ENCODE data around the gene DPP9. TPM values are rescaled to one million over a fixed set of nuclear protein-coding genes. Genes with fewer than 3 reads are reported as not detected.

The DPP9 gene
- total and polyA plus RNA-seq, 2 of the 8 experiments (the other 6 are each of a cell fraction or from before 2014, with no cell fraction given) = 11.6 to 40.7 TPM

GRCh38 chr19:4691373-4691772 is 32.3 kb downstream of the DPP9 start (continued):
- TF ChIP-seq SP4 (IDR thresholded peaks at IDR 0.05; ENCODE audit: low read length) (no peak), NRF1 (IDR thresholded peaks at IDR 0.05; ENCODE audit: low read depth, low read length) (no peak), KDM5A (IDR thresholded peaks at IDR 0.05; ENCODE audit: low read length) (no peak), TCF12 (IDR thresholded peaks at IDR 0.05; ENCODE audit: low read depth, low read length) (no peak)
